Hepatocyte (in vitro differentiated cells): Measurements from ENCODE around the gene FBH1. TPM values are rescaled to one million over a fixed set of nuclear protein-coding genes. Genes with fewer than 3 reads are reported as not detected.

Experiments used
- DNase-seq: peaks from one replicate; pipeline ENCODE4 v3.0.0-alpha.2; 2016; ENCODE audit warnings: low spot score
- H2AFZ ChIP-seq: fragments of 200-600 bp; sonication (generic); 2 replicates; pipeline ENCODE4 v1.6.0; 2016; ENCODE audit warnings: antibody characterized with exemption, mild to moderate bottlenecking
- H3K27ac ChIP-seq: fragments of 200-600 bp; sonication (generic); 2 replicates; pipeline ENCODE4 v1.5.1; 2016; ENCODE audit warnings: mild to moderate bottlenecking
- H3K27me3 ChIP-seq: fragments of 200-600 bp; sonication (generic); 2 replicates; pipeline ENCODE4 v1.6.1; 2016
- H3K36me3 ChIP-seq: fragments of 200-600 bp; sonication (generic); replicated peaks from 2 replicates; pipeline ENCODE4 v1.5.1; 2016; ENCODE audit warnings: low read depth; ENCODE audit not compliant: insufficient read depth
- H3K4me1 ChIP-seq: fragments of 200-600 bp; sonication (generic); 2 replicates; pipeline ENCODE4 v1.5.1; 2016; ENCODE audit warnings: mild to moderate bottlenecking, moderate library complexity; ENCODE audit not compliant: insufficient read depth
- H3K4me2 ChIP-seq: fragments of 200-600 bp; sonication (generic); 2 replicates; pipeline ENCODE4 v1.6.0; 2016
- H3K4me3 ChIP-seq: fragments of 200-600 bp; sonication (generic); 2 replicates; pipeline ENCODE4 v1.5.1; 2016; ENCODE audit warnings: mild to moderate bottlenecking
- H3K79me2 ChIP-seq: fragments of 200-600 bp; sonication (generic); 2 replicates; pipeline ENCODE4 v1.6.0; 2017; ENCODE audit warnings: mild to moderate bottlenecking
- H3K9me2 ChIP-seq: fragments of 200-600 bp; sonication (generic); replicated peaks from 2 replicates; pipeline ENCODE4 v1.6.0; 2017; ENCODE audit warnings: mild to moderate bottlenecking; ENCODE audit not compliant: insufficient read depth
- H3K9me3 ChIP-seq: fragments of 200-600 bp; sonication (generic); 2 replicates; pipeline ENCODE4 v1.5.1; 2016; ENCODE audit warnings: low read depth, mild to moderate bottlenecking
- H4K20me1 ChIP-seq: fragments of 200-600 bp; sonication (generic); 2 replicates; pipeline ENCODE4 v1.6.0; 2016; ENCODE audit warnings: mild to moderate bottlenecking; ENCODE audit not compliant: insufficient read depth, poor library complexity, severe bottlenecking
- EZH2 ChIP-seq: fragments of 200-600 bp; sonication (generic); IDR thresholded peaks from 2 replicates; pipeline ENCODE4 v1.6.1; 2016; ENCODE audit warnings: antibody characterized with exemption, mild to moderate bottlenecking, borderline replicate concordance
- EZH2phosphoT487 ChIP-seq: fragments of 200-600 bp; sonication (generic); IDR thresholded peaks from one replicate; pipeline ENCODE4 v1.6.1; 2018; ENCODE audit warnings: antibody characterized with exemption, mild to moderate bottlenecking, low read depth, moderate library complexity; ENCODE audit not compliant: unreplicated experiment, severe bottlenecking
- WGBS: methylation state at CpG from one replicate; pipeline ENCODE4 v1.1.6; 2016; ENCODE audit warnings: low lambda C conversion rate; ENCODE audit errors: missing lambda C conversion rate; 5-methylcytosine and 5-hydroxymethylcytosine counted together
- polyA plus RNA-seq: library from polyadenylated mRNA; unstranded; fragments of >200 nt; fragmentation: Nextera tagmentation; extraction: Ambion mirVana; gene quantifications from 2 replicates; pipeline ENCODE4 v1.2.1, GENCODE V29; 2016
- total RNA-seq: library from RNA; depleted of rRNA; stranded (reverse); fragments of >200 nt; gene quantifications from 2 replicates; pipeline ENCODE4 v1.2.3, GENCODE V29; 2014
- TF ChIP-seq, protein P1 (sequence below): fragments of 200-600 bp; sonication (generic); IDR thresholded peaks from 2 replicates; pipeline ENCODE4 v1.5.1; 2016; ENCODE audit warnings: antibody characterized with exemption, mild to moderate bottlenecking; ENCODE audit not compliant: poor library complexity

Gene FBH1
- total and polyA plus RNA-seq, 2 experiments from 2014 or later, result 66.4 to 80.3 TPM

DNA sequence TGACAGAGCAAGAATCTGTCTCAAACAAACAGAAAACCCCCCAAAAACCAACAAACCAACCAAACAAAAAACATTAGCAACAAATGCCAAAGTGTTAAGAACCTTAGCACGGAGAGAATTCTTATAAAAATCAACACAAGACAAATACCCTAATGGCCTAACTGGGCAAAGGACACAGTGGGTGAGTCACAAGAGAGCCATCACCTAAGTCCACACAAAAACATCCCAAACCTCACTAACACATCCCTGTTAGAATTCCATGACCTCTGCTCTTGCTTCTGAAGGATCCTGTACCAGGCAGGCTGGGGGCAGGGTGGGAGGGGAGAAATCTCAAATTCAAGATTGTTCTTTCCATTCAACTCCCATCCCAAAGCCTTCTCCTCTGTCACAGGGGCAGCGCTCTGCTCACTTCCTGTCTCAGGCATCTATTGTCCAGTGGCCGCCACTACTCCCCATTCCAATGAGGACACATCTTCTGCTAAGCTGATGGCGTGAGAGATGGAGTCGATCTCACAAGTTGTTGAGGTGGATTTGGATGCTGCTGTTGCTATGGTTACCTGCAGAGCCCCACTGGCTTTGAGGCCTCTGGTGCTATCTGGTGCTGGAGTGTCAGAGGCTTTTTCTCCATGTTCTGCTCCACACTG lies 78.1 kb downstream of the FBH1 start:
- H3K36me3 ChIP-seq, result no peaks in the 10 kb centered on the region
- DNase-seq, result no peak
- TF ChIP-seq EZH2 (no peak), EZH2phosphoT487 (no peak)
- TF ChIP-seq, protein P1, sequence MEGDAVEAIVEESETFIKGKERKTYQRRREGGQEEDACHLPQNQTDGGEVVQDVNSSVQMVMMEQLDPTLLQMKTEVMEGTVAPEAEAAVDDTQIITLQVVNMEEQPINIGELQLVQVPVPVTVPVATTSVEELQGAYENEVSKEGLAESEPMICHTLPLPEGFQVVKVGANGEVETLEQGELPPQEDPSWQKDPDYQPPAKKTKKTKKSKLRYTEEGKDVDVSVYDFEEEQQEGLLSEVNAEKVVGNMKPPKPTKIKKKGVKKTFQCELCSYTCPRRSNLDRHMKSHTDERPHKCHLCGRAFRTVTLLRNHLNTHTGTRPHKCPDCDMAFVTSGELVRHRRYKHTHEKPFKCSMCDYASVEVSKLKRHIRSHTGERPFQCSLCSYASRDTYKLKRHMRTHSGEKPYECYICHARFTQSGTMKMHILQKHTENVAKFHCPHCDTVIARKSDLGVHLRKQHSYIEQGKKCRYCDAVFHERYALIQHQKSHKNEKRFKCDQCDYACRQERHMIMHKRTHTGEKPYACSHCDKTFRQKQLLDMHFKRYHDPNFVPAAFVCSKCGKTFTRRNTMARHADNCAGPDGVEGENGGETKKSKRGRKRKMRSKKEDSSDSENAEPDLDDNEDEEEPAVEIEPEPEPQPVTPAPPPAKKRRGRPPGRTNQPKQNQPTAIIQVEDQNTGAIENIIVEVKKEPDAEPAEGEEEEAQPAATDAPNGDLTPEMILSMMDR, result no peak
- no peak overlapping the region for H3K27ac ChIP-seq
- H3K4me1 ChIP-seq, result peaks cover 3% of the 10 kb centered on the region
- no peaks in the 10 kb centered on the region for H3K9me3 ChIP-seq
- H4K20me1 ChIP-seq, result no peaks in the 10 kb centered on the region
- H3K9me2 ChIP-seq, result no peaks in the 10 kb centered on the region
- 83% methylated on average over 5 of the region's 5 CpGs for WGBS
- no peaks in the 10 kb centered on the region for H3K27me3 ChIP-seq
- H3K79me2 ChIP-seq, result no peaks in the 10 kb centered on the region
- no peak overlapping the region for H3K4me3 ChIP-seq
- no peak overlapping the region for H3K4me2 ChIP-seq
- no peak overlapping the region for H2AFZ ChIP-seq

DNA sequence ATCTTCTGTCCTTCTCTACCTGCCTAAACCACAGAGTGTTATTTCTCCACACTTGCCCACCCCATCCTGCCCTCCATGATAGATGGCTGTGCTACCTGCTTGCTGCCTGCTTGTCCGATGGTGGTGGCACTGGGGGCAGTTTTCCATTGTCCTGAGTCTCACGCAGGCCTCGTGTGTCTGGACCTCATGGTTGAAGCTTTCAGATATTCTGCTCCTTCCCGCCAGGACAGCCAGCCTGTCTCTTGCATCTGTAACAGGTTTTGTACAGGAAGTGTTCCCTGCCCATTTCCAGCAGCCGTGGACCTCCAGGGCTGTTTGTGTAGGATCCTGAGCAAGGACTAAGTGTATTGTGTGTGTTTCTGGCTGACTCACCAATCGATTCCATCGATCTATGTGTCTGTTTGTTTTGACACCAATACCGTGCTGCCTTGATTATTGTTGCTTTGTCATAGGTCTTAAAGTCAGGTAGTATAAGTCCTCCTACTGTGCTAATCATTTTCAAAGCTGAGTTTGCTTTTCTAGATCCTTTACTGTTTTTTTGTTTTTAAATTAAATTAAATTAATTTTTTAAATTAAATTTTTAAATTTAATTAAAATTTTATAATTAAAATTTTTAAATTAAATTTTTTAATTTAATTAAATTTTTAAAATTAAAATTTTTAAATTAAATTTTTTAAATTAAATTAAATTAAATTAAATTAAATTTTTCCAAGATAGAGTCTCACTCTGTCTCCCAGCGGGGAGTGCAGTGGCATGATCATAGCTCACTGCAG lies 78.8 kb downstream of the FBH1 start:
- Histone ChIP-seq H3K9me3 (no peaks in the 10 kb centered on the region), H3K4me1 (peaks cover 3% of the 10 kb centered on the region), H4K20me1 (no peaks in the 10 kb centered on the region), H3K79me2 (no peaks in the 10 kb centered on the region), H3K27me3 (no peaks in the 10 kb centered on the region), H2AFZ (no peak overlapping the region), H3K9me2 (no peaks in the 10 kb centered on the region), H3K4me2 (no peak overlapping the region), H3K4me3 (no peak overlapping the region), H3K27ac (no peak overlapping the region), H3K36me3 (no peaks in the 10 kb centered on the region)
- no peak for DNase-seq
- 77% methylated on average over 9 of the region's 9 CpGs for WGBS
- TF ChIP-seq, protein P1, result no peak
- no peak for TF ChIP-seq EZH2phosphoT487
- TF ChIP-seq EZH2, result no peak

DNA sequence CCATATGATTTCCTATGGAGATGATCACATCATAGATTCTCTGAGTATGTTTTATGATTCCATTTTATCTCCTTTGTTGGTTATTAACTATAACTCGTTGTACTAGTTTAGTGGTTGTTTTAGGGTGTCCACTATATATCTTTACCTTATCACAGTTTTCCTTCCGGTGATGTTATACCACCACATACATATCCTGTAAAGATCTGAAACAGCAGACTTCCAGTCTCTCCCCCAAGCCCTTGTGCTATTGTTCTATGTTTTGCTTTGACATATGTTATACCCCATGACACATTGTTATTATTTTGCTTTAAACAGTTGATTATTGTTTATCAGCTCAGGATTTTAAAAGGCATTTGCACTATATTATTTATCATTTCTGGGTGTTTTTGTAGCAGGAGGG lies 80.0 kb downstream of the FBH1 start:
- no peaks in the 10 kb centered on the region for H3K79me2 ChIP-seq
- DNase-seq, result no peak
- H3K9me3 ChIP-seq, result no peaks in the 10 kb centered on the region
- no peak overlapping the region for H3K27ac ChIP-seq
- H2AFZ ChIP-seq, result no peak overlapping the region
- H3K4me1 ChIP-seq, result peaks cover 3% of the 10 kb centered on the region
- H3K9me2 ChIP-seq, result no peaks in the 10 kb centered on the region
- no peaks in the 10 kb centered on the region for H4K20me1 ChIP-seq
- 77% methylated on average over 2 of the region's 2 CpGs for WGBS
- H3K27me3 ChIP-seq, result peaks cover 2% of the 10 kb centered on the region
- TF ChIP-seq EZH2 (no peak), EZH2phosphoT487 (no peak)
- TF ChIP-seq, protein P1, result no peak
- no peak overlapping the region for H3K4me2 ChIP-seq
- no peak overlapping the region for H3K4me3 ChIP-seq
- no peaks in the 10 kb centered on the region for H3K36me3 ChIP-seq
